GM18502 (cell line): ENCODE data around the gene TMEM266.

ENCODE experiments used
- ATAC-seq: cut with Tn5 transposase; IDR thresholded peaks from one replicate; pipeline ENCODE4 v1.9.1; 2021; ENCODE audit warnings: mild to moderate bottlenecking; ENCODE audit not compliant: unreplicated experiment, poor library complexity

Gene TMEM266

DNA sequence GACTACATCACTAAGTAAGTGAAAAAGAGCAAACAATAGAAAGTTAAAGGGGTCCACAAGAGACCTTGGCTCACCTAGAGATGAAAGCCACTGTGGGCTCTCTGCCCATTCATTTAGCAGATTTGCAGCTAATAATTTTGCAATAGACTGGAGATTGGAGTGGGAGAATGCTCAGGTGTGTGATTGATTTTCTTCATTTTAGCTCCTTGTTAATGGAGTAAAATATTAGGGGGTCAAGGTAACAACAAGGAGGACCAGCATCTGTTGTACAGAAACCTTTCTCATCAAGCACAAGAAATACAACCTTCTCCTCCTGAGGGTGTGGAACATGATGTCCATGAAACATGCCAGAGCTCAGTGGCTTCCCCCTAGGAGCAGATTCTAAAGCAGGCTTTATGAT, 63.2 kb downstream of the TMEM266 start:
- ATAC-seq = no peak

GRCh38 chr15:76127169-76127568, 67.4 kb downstream of the TMEM266 start:
- ATAC-seq = no peak

GRCh38 chr15:76127880-76128279, 68.1 kb downstream of the TMEM266 start:
- no peak for ATAC-seq

DNA sequence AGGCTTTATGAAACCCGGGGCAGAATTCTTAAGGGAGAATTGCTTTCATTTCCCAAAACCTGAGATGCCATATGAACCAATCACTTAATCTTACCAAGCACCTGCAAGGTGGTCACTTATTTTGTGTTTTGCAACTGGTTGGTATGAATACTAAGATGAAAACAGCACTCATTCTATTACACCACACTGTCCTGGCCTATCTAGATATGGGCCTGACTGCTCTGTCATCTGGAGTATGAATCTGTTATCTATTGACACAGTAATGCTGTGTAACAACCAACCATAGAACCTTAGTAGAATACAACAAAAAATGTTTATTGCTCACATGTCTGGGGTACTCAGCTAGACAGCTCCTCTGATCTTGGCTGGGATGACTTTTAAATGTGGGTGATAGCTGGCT, 74.8 kb downstream of the TMEM266 start:
- ATAC-seq = no peak

GRCh38 chr15:76135516-76135915, 75.7 kb downstream of the TMEM266 start:
- no peak for ATAC-seq

DNA sequence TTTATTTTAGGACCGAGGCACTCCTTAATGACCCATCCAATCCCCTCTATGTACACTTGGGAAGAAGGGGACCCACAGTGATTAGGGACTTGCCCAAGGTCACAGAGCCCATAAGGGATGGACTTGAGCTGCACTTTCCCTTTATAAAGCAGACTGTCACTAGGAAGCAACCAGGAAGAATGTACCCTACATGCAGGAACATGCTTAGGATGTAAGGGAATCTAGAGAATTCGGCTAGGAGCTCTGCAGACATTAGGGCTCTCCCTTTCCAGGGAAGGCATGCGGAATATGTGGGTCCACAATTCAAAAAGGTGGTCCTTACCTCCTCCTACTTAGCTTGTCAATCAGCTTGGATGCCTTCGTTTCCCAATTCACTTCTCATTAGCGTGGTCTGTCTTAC, 78.7 kb downstream of the TMEM266 start:
- no peak for ATAC-seq

- no peak for ATAC-seq
These were observed 79.7 kb downstream of the TMEM266 start for GRCh38 chr15:76139368-76140073.

DNA sequence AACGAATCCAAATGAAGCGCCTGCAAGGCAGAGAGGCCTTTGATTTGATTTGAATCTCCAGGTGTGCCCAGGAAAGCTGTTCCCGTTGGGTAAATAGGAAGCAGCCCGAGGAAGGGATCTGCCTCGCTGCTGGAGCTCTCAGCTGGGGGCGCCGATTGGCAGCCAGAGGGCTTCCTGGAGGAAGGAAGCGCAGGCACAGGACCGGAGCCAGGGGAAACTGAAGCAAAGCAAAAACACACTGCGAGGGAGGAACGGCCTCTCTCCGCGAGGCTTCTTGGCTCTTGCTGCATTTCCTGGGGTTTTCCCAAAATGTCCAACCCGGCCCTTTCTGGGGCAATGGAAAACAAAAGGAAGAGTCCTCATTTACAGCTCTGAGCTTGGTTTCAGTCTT, 80.3 kb downstream of the TMEM266 start:
- ATAC-seq = no peak

- ATAC-seq = no peak
These were observed 87.0 kb downstream of the TMEM266 start for GRCh38 chr15:76146812-76147211.

DNA sequence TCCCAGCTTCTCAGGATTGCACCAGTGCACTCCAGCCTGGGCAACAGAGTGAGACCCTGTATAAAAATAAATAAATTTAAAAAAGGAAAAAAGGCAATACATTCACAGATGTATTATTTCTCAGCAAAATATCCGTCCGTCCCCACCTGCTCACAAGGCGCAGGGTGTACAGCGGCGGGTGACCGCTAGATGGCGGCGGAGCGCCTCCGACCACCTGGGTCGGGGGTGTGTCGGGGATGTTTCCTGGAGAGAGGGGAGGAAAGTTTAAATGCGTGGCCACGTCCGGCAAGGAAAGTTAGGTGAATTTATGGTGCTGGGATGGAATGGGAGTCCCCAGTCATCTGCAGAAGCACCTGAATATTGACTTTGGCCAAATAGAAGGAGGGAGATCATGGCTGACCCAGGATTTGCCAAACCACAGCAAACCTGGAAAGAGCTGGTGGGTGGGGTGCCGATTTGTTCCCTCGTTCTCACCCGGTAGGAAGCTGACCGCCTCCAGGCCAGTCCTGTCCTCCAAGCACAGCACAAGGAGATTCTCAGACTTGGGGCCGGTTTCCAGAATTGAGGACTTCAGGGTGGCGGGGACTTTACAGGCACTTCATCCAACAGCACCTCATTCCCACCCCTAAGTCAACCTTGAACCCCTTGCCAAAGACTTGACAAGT, 88.3 kb downstream of the TMEM266 start:
- no peak for ATAC-seq

GRCh38 chr15:76149291-76149915, 89.6 kb downstream of the TMEM266 start:
- no peak for ATAC-seq

DNA sequence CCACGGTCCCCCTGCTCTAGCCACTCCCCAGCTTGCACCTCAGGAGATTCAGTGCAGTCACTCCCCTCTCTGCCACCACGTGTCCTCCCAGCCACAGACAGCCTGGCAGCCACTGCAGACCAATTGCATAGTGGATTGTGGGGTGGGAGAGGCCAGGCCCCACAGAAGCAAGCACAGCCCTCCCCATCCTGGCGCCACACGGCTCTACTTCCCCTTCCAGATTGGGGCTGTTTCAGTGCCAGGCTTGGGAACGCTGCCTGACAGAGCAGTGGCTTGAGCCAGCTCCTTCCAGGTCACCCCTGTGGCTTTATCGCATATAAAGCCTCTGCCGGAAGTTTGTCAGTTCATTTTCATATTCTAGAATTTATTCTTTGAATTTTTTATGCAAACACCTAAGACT, 90.7 kb downstream of the TMEM266 start:
- peak; percentile 30 for ATAC-seq

- peak; percentile 85 for ATAC-seq
These were observed 91.3 kb downstream of the TMEM266 start for GRCh38 chr15:76150971-76151598.

DNA sequence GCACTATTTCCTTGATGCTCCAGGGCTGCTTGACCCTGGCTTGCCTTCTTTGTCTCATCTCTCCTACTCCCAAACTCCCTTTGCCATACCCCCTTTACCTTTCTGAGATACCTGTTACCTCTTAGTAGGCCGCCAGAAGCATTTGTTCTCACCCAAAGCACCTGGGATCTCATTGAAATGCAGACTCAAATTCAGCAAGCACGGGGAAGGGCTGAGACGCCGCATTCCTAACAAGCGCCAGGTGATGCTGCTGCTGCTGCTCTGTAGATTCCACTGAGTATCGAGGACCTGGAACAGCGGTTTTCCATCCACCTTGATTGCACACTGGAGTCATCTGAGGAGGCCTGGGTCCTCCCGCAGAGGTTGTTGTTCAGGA, 91.8 kb downstream of the TMEM266 start:
- ATAC-seq = no peak

- ATAC-seq = no peak
These were observed 92.4 kb downstream of the TMEM266 start for GRCh38 chr15:76152197-76152596.

- ATAC-seq = no peak
These were observed 93.7 kb downstream of the TMEM266 start for GRCh38 chr15:76153241-76154197.

DNA sequence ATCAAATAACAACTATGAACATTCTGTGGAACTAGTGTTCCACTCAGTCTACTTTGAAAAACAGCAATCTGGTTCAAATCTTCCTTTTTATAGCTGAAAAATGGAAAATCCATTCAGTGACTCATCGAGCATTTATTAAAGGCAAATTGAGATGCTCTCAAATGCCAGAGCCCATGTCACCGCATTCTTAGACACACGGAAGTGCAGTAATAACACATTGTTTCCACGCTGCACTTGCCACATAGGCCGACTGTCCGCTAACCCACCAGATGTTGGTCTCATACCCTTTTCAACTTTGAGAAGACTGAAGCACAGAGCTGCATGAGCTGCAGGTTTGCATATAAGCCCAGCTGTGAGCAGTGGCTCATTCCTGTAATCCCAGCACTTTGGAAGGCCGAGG, 95.9 kb downstream of the TMEM266 start:
- ATAC-seq = no peak

- ATAC-seq = no peak
These were observed 98.4 kb downstream of the TMEM266 start for GRCh38 chr15:76158226-76158625.

DNA sequence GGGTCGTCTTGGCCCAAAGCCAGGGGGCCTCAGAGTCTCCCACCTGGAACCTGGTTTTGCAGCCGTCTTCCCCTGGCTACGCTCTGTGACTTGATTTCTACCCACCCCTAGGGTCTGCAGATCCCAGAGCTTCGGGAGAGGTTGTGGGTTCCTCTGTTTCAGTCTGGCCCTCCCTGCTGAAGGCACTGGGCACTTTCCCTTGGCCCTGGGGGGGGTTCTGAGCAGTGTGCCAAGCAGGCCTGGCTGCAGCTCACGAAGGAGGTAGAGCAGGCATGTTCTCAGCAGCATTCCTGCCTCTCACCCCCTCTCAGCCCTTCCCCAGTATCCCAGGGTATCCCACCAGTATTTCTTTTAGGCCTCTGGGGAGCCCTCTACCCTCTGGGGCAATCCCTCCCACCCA, 99.0 kb downstream of the TMEM266 start:
- ATAC-seq = no peak

DNA sequence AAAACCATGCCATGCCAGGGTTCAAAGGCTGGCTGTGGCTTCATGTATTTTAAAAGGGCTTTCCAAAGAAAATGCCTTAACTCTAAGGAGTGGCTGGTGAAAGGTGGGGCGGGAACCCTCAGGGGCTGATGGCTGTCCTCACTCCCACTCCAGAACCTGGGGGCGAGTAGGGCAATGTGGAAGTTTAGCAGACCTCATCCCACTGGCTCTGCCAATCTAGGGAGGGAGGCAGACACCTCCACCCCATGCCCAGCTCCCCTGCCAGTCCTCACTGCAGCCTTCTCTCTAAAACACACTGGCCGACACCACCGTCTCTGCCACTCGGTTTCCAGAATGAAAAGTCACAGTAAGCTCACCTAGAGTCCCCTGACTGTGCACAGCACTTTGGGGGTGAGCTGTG, 99.5 kb downstream of the TMEM266 start:
- ATAC-seq = no peak
